C4-2B (cell line): ENCODE results near the gene PPP2R1B.
A peak's percentile ranks its signal among the peaks of the same experiment; 100 is the strongest.
"Not testable (repeated sequence)": the region's sequence is repeated elsewhere in the genome, so short reads cannot be mapped to it uniquely, and the experiment has no call there.

Experiments used
- H3K27ac ChIP-seq: fragments of 450-650 bp; 2 replicates; pipeline ENCODE4 v1.5.1; 2017
- ZFX ChIP-seq: fragments of 450-650 bp; IDR thresholded peaks from 2 replicates; pipeline ENCODE4 v1.6.1; 2017
- TF ChIP-seq, protein P1 (sequence below): fragments of 450-650 bp; conservative IDR thresholded peaks from 2 replicates; pipeline ENCODE4 v1.5.1; 2017; ENCODE audit warnings: mild to moderate bottlenecking

Gene PPP2R1B

DNA sequence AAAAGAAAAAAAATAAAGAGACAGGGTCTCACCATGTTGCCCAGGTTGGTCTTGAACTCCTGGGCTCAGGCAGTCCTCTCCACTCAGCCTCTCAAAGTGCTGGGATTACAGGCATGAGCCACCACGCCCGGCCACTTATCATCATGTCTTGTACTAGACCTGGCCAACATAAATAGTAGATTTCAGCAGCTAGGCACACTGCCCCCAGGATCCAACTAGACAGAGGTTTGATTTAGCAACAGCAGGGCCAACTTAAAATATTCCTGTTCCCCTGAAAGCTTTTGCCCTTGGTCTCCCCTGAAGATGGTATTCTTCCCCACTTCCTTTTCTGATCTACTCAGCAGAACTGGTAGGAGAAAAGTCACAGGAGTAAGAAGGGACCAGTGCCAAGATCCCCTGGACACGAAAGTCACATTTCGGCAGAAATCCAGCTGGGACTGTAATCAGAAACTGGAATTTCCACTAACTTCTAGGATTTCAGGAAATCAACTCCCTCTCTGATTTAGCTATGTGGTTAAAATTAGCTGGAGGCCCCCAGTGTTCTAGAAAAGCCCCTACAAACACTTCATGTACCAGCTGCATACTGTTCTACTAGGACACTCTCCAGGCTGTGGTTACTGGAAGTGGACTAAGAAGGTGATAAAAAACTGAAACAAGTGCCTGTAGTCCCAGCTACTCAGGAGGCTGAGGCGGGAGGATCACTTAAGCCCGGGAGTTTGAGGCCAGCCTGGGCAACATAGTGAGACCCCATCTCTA lies 8.9 kb upstream of the PPP2R1B start:
- TF ChIP-seq, protein P1, sequence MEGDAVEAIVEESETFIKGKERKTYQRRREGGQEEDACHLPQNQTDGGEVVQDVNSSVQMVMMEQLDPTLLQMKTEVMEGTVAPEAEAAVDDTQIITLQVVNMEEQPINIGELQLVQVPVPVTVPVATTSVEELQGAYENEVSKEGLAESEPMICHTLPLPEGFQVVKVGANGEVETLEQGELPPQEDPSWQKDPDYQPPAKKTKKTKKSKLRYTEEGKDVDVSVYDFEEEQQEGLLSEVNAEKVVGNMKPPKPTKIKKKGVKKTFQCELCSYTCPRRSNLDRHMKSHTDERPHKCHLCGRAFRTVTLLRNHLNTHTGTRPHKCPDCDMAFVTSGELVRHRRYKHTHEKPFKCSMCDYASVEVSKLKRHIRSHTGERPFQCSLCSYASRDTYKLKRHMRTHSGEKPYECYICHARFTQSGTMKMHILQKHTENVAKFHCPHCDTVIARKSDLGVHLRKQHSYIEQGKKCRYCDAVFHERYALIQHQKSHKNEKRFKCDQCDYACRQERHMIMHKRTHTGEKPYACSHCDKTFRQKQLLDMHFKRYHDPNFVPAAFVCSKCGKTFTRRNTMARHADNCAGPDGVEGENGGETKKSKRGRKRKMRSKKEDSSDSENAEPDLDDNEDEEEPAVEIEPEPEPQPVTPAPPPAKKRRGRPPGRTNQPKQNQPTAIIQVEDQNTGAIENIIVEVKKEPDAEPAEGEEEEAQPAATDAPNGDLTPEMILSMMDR, result no peak
- no peak for TF ChIP-seq ZFX
- H3K27ac ChIP-seq, result no peak overlapping the region

DNA sequence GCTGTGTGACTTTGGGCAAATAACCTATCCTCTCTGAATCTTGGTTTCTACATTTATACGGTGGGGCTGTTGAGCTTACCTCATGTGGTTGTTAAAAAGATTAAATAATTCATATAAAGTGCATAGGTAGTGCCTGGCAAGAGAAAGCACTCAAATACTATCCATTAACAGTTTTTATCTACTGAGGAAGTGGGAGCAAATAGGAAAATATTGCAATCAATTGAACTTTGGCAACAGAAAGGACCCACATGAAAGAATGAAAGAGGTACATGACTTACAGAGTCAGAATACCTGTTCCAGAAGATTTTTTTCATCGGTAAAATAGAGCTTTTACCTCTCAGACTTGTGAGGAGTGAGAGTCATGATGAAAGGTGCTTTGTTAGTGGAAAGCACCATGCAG lies 6.3 kb upstream of the PPP2R1B start:
- TF ChIP-seq, protein P1, result no peak
- TF ChIP-seq ZFX, result no peak
- H3K27ac ChIP-seq, result no peak overlapping the region

DNA sequence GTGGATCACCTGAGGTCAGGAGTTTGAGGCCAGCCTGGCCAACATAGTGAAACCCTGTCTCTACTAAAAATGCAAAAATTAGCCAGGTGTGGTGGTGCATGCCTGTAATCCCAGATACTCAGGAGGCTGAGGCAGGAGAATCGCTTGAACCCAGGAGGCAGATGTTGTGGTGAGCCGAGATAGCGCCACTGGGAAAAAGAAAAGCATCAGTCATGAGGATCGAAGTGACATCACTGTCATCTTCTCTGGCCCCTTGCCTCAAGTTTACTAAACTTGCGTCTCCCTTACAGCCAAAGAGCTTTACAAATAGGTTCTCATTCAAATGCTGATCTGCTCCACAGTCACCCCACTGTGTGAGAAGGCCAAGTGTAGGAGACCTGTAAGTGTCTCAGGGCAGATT lies 5.0 kb upstream of the PPP2R1B start:
- H3K27ac ChIP-seq, result not testable (repeated sequence)

DNA sequence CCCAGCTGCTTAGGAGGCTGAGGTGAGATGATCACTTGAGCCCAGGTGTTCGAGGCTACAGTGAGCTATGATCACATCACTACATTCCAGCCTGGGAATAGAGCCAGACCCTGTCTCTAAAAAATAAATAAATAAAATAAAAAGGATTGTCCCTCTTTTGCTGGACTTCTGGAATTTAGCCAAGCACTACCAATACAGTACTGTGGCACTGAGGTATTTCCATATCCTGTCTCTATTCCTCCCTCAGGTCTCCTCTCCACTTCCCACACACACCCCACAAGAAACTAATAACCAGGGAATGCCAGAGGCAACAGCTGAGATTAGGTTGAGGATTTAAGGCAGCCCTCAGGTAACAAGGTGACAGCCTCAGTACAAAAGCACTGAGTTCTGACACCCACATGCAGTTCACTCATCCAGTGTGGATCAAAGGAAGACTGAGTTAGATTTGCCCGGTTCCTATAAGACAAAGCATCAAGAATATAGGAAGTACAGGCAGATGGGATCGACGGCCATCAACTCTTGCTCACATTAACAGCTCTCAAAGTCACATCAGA lies 4.5 kb upstream of the PPP2R1B start:
- H3K27ac ChIP-seq, result no peak overlapping the region; the same call in 1 of the 2 replicates
- TF ChIP-seq, protein P1, result no peak
- no peak for TF ChIP-seq ZFX

DNA sequence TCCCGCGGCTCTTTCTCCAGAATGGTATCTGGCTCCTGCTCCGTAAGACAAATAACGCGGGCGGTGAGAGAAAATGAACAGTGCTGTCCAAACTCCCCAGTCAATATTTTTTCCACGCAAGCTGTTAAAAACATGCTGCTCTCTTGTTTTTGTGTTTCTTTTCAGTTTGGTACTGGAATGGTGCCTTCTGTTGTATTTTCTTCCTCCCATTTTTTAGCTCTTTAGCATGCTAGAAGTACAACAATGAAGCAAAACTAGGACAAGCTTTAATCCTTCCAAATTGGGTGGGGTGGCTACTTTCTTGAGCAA lies 599 bp upstream of the PPP2R1B start:
- no peak for TF ChIP-seq ZFX
- TF ChIP-seq, protein P1, result no peak
- peak overlapping the region; percentile 81 for H3K27ac ChIP-seq

DNA sequence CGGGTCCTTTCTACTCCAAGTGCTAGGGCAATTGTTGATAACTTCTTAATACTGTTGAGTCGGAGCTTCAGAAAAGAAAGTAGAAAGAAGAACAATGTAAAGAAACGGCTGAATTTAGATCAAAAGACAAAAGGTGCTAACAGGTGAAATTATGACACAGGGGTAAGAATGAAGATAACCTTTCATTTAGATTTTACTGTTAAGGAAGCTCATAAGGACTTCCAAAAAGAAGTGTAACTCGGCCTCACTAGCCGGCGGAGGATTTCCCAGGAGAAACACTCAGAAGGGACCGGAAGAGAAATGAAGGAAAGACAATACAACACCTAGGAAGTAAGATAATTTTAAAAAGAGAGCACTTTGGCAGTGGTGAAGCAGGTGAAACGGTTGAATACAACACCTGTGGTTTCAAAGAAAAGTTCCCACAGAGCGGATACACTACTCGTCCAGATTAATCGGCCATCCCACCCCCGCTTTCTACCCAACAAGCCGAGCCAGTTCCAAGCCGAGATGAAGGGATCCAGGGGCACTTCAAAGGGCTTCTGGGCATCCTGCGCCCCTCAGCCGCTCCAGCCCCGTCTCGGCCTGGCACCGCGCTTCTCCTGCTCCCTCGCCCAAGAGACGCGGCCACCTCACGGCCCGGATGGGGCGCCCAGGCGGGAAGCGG lies 737 bp downstream of the PPP2R1B start:
- TF ChIP-seq, protein P1, result no peak
- TF ChIP-seq ZFX, result no peak
- H3K27ac ChIP-seq, result peak overlapping the region; percentile 81

DNA sequence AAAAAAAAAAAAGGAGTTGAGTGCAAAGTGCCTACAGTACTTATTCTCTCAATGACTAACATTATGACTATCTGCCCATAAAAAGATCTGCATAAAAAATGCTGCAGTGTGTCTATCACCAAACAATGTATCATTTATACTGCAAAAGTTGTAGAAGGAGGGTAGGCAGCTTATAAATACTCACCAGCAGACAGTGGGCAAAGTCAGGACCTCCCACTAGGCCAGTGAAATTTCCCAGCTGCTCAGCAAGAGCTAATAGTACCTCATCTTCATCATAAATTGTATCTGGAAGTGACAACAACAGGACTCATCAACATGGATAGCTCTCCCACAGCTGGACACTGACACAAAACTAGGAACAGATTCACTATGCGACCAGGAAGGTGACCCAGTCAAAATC lies 1.6 kb downstream of the PPP2R1B start:
- H3K27ac ChIP-seq, result no peak overlapping the region
- TF ChIP-seq, protein P1, result no peak
- TF ChIP-seq ZFX, result no peak
